Measurements from ENCODE around the gene MAT2B.

- TF ChIP-seq CTCF (IDR thresholded peaks at IDR 0.05) (no peak), EZH2 (IDR thresholded peaks at IDR 0.05; ENCODE audit: borderline replicate concordance, insufficient read depth, low read depth, low read length, poor library complexity, severe bottlenecking) (no peak)
Measured at GRCh38 chr5:163544836-163545235, 39.4 kb downstream of the MAT2B start.

Data from B cell (primary cell).